Measurements from ENCODE around the gene RPRD1B.

DNA sequence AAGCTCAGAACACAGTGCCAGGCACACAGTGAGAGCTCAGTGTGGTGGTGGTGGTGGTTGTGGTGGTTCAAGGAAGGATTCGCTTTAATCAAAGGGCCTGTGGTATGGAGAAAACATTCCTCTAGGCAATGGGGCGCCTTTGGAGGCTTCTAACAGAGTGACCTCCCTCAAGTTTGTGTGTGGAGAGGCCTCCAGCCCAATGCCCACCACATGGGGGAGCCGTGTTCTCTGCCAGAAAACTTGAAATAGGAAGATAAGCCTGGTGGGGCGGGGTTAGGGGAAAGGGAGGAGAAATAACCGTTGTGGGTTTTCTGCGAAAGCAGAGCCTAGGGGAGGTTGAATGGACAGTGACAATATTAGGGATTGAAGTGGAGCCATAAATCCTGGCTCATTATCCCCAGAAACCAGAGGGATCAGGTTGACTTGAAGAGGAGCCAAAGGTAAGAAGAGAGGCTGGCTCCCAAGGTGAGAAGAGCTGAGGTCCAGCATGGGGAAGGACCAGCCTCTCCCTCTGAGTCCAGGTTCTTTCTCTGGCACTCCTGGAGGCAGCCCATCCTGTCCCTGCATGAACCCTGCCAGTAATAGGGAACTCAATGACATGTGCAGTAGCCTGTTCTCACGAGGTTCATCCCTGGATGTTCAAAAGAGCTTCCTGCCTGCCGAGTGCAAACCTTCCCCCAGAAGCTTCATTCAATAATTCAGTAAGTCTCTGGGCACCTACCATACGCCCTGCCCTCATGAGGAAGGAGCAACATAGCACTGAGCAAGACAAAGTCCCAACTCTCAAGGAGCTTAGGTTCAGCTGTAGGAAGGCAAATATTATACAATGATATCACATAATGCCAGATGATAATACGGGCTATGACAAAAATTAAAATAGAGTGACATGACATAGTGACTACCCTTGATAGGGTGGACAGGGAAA lies 80.1 kb downstream of the RPRD1B start:
- TF ChIP-seq, protein P1, sequence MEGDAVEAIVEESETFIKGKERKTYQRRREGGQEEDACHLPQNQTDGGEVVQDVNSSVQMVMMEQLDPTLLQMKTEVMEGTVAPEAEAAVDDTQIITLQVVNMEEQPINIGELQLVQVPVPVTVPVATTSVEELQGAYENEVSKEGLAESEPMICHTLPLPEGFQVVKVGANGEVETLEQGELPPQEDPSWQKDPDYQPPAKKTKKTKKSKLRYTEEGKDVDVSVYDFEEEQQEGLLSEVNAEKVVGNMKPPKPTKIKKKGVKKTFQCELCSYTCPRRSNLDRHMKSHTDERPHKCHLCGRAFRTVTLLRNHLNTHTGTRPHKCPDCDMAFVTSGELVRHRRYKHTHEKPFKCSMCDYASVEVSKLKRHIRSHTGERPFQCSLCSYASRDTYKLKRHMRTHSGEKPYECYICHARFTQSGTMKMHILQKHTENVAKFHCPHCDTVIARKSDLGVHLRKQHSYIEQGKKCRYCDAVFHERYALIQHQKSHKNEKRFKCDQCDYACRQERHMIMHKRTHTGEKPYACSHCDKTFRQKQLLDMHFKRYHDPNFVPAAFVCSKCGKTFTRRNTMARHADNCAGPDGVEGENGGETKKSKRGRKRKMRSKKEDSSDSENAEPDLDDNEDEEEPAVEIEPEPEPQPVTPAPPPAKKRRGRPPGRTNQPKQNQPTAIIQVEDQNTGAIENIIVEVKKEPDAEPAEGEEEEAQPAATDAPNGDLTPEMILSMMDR (IDR thresholded peaks at IDR 0.05) = no peak
- TF ChIP-seq POLR2A (IDR thresholded peaks at IDR 0.05) (no peak), POLR2AphosphoS5 (IDR thresholded peaks at IDR 0.05) (no peak)
